HEK293T (cell line): ENCODE measurements around the gene MFSD8.

Experiments used
- ARNT ChIP-seq: fragments of 450-650 bp; IDR thresholded peaks from 2 replicates; pipeline ENCODE4 v1.6.1; 2017; ENCODE audit warnings: mild to moderate bottlenecking
- BHLHE40 ChIP-seq: fragments of 450-650 bp; IDR thresholded peaks from 2 replicates; pipeline ENCODE4 v1.6.1; 2016; ENCODE audit warnings: mild to moderate bottlenecking, moderate library complexity, borderline replicate concordance
- ELF4 ChIP-seq: fragments of 450-650 bp; IDR thresholded peaks from 2 replicates; pipeline ENCODE4 v1.6.1; 2017; ENCODE audit warnings: antibody characterized with exemption
- FOXA1 ChIP-seq: fragments of 450-650 bp; IDR thresholded peaks from 2 replicates; pipeline ENCODE4 v1.6.1; 2016; ENCODE audit warnings: mild to moderate bottlenecking
- FOXK2 ChIP-seq: fragments of 450-650 bp; IDR thresholded peaks from 2 replicates; pipeline ENCODE4 v1.6.1; 2016; ENCODE audit warnings: mild to moderate bottlenecking
- FOXM1 ChIP-seq: fragments of 450-650 bp; IDR thresholded peaks from 2 replicates; pipeline ENCODE4 v1.6.1; 2017; ENCODE audit warnings: mild to moderate bottlenecking, borderline replicate concordance
- HDGF ChIP-seq: fragments of 450-650 bp; IDR thresholded peaks from 2 replicates; pipeline ENCODE4 v1.6.1; 2017; ENCODE audit warnings: antibody characterized with exemption, borderline replicate concordance
- L3MBTL2 ChIP-seq: fragments of 450-650 bp; conservative IDR thresholded peaks from 2 replicates; pipeline ENCODE4 v1.6.1; 2016; ENCODE audit warnings: mild to moderate bottlenecking
- SP1 ChIP-seq: fragments of 450-650 bp; IDR thresholded peaks from 2 replicates; pipeline ENCODE4 v1.6.1; 2017
- TARDBP ChIP-seq: fragments of 450-650 bp; IDR thresholded peaks from 2 replicates; pipeline ENCODE4 v1.6.1; 2016
- ZNF384 ChIP-seq: fragments of 450-650 bp; IDR thresholded peaks from 2 replicates; pipeline ENCODE4 v1.6.1; 2016

- TF ChIP-seq SP1 (no peak), L3MBTL2 (no peak), TARDBP (no peak), HDGF (no peak), ELF4 (no peak), BHLHE40 (no peak), ARNT (no peak), FOXK2 (no peak), FOXA1 (no peak), FOXM1 (no peak), ZNF384 (no peak)
These were observed 89.2 kb downstream of the MFSD8 start for GRCh38 chr4:127875791-127876190.
